A204.1 (cell line): Measurements from ENCODE around the gene GIT2.
"Not testable (repeated sequence)": the region's sequence is repeated elsewhere in the genome, so short reads cannot be mapped to it uniquely, and the experiment has no call there.

Source experiments
- FAIRE-seq: peaks from 2 replicates; lab custom pipeline; 2012; peaks lifted over from hg19 to GRCh38; lab: Jason Lieb, UNC

GIT2 gene

DNA sequence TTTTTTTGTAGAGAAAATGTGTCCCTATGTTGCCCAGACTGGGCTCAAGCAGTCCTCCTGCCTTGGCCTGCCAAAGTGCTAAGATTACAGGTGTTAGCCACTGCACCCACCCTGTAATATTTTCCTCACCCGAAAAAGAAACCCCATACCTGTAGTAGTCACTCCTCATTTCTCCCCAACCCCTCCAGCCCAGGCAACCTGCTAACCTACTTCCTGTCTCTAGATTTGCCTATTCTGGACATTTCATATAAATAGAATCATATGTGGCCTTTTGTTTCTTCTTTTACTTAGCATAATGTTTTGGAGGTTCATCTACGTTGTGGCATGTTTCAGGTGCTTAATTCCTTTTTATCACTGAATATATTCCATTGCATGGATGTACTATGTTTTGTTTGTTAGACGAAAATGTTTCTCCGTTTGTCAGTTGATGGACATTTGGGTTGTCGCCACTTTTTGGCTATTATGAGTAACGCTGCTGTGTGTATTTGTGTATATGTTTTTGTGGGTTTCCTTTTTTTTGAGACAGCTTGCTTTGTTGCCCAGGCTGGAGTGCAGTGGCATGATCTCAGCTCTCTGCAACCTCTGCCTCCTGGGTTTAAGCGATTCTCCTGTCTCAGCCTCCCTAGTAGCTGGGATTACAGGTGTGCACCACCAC, 9.3 kb upstream of the GIT2 start:
- no peak for FAIRE-seq

DNA sequence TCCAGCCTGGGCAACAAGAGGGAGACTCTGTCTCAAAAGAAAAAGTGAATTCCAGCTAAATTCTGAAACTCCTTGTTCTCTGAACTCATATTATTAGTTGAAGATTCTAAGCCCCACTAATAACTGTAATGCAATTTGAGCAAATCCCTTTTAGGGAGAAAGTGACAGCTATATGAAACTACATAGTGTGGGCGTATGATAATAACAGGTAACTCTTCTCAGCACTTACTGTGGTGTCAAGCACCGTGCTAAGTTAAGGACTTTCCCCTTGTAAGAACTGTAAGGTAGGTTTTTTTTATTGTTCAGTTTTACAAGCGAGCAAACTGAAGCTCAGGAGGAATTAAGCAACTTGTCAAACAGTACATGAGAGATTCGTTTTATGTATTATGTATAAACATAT, 8.4 kb upstream of the GIT2 start:
- FAIRE-seq, result no peak

DNA sequence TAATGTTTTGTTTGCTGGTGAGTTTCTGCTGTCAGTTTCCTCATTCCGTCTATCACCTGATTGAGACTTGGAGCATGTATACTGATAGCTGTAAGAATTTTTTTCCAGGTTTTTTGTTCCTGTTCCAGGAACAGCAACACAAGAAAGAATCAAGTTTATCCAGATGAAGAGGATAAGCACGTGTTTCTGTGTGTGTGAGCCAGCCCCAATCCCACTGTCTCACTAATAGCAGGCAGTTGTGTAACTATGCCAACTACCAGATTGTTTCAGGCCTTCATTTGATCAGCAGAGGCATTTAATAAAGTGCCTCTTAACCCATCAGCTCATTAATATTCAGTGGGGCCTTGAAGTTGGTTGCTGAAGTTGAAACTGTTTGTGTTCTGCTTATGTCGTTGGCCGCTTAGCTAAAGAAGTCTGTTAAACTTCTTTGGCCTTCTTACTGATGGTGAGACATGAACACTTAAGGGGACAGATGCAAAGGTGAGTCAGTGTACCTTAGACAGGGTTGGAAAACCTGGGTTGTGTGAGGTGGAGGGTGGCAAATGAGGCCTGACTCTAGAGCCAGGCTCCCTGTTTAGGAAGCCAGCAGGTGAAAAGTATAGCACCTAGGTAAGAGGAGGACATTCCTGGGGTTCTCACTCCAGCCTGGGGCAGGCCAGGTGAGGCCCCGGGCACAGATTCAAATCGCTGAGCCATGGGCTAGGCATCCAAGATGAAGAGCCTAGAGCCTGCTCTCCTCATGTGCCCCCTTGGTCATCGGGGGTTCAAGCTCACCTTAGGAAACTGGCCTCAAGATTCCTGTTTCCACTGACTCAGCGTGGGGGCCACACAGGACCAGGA, 6.7 kb upstream of the GIT2 start:
- no peak for FAIRE-seq

GRCh38 chr12:110001596-110001995, 5.4 kb upstream of the GIT2 start:
- no peak for FAIRE-seq

DNA sequence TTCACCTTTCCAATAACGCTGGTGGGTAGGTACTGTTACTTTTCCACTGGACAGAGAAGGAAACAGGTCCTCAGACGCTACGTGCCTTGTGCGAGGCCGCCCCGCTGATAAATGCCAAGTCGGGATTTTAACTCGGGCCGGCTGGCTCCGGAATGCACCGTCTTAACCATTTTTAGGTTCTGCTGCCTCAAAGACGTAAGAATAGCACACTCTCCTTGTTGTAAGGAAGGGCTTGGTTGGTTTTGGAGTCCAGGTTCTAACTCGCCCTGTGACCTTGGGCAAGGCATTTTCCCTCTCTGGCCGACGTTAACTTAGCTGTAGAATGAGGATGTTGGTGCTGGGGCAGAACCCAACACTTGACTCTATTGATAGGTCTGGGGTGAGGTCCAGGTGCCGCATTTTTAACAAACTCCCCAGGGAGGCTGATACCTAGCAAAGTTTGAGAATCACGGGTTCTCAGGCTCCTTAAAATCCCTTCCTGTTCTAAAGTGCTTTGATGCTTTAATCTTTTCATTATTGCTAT, 3.9 kb upstream of the GIT2 start:
- FAIRE-seq, result no peak

GRCh38 chr12:109999649-109999971, 3.4 kb upstream of the GIT2 start:
- FAIRE-seq, result no peak

- FAIRE-seq, result no peak
Observed at GRCh38 chr12:109998904-109999648, 2.9 kb upstream of the GIT2 start, which contains the start of gene ANKRD13A. ANKRD13A (plus strand) TSS chr12:109999430; CDS start chr12:109999689, 259 bp downstream.

- no peak for FAIRE-seq
Observed at GRCh38 chr12:109998241-109998903, 2.2 kb upstream of the GIT2 start.

DNA sequence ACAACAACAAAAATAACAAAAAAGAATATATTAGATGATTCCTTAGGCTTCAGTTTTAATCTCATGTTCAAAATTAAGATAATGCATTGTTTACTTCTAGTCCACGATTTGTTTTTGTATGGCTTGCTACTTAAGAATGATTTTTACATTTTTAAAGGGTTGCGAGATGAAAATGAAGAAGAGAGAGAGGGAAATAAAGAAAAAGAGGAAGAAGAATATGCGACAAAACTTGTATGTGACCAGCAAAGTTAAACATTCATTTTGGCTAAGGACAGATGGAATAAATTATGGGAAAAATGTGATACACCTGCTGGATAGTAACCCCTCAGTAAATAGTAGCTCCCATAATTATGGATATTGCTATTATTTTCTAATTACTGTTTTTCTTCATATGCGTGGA, 1.2 kb upstream of the GIT2 start:
- no peak for FAIRE-seq

- FAIRE-seq, result no peak
Observed at GRCh38 chr12:109996483-109996853, 300 bp upstream of the GIT2 start.

GRCh38 chr12:109995361-109995685, 845 bp downstream of the GIT2 start:
- no peak for FAIRE-seq

- no peak for FAIRE-seq
Observed at GRCh38 chr12:109994401-109995175, 1.6 kb downstream of the GIT2 start.

DNA sequence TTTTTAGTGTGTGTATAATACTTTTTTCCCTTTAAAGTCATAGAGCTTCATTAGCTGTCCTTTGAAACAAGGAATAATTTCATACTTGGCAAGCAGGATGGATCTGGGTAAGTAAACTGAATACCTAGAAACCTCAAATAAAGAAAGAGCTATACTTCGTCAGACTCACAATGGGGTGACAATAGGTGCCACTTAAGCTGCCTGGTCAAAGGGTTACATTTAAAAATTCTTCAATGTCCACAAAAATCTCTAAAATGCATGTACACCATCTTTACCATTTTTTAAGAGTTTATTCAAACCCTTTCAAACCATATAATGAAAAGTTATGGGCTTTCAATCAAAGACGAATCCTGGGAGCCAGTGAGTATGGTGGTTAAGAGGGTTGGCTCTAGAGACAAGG, 3.1 kb downstream of the GIT2 start:
- FAIRE-seq, result no peak

- no peak for FAIRE-seq
Observed at GRCh38 chr12:109991586-109991985, 4.6 kb downstream of the GIT2 start.

- FAIRE-seq, result no peak
Observed at GRCh38 chr12:109989380-109989779, 6.8 kb downstream of the GIT2 start.

DNA sequence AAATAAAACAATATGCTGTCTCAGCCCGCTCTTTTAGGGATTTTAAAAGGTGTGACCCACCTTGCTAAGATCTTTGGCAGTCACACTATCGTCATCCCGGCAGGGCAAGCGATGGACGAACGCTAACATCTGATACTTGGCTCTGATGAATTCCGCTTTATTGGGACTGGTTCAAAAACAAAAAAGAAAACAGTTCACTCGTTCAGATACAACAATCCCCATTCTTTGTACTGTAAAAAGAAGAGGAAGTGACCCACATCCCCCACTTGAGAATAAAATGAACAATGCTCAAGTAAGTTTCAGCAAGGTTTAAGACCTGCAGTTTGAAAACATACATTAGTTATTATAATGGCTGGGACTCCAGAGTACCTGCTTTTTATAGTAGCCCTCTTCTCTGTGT, 7.3 kb downstream of the GIT2 start:
- FAIRE-seq, result no peak

GRCh38 chr12:109988274-109988673, 7.9 kb downstream of the GIT2 start:
- no peak for FAIRE-seq

GRCh38 chr12:109987615-109988014, 8.6 kb downstream of the GIT2 start:
- no peak for FAIRE-seq

DNA sequence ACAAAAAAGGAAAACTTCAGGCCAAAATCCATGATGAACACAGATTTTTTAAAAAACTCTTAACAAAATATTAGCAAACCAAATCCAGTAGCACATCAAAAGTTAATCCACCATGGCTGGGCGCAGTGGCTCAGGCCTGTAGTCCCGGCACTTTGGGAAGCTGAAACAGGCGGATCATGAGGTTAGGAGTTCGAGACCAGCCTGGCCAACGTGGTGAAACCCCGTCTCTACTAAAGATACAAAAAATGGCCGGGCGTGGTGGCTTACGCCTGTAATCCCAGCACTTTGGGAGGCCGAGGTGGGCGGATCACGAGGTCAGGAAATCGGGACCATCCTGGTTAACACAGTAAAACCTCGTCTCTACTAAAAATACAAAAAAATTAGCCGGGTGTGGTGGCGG, 9.9 kb downstream of the GIT2 start:
- FAIRE-seq, result not testable (repeated sequence)

- FAIRE-seq, result no peak
Observed at GRCh38 chr12:109983432-109984142, 12.6 kb downstream of the GIT2 start.

DNA sequence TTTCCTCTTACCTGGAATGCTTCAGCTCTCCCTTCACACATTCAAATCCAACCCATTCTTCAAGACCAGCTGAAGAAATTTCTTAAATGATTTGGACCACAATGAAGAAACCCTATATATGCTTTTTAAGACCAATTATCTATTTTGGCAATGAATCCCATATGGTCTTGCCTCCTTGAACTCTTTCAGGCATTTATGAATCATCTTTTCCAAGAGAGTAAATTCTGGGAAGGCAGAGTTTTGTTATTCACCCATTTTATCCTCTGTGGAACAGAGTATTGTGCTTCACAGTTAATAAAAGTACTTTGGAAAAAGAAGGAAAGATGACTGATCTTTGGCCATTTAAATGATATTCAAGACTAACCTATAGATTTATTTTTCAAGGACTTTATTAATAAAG, 14.0 kb downstream of the GIT2 start:
- no peak for FAIRE-seq
